Endometrial microvascular endothelial cells (primary cell): ENCODE measurements around the gene PIH1D2. TPM values are rescaled to one million over a fixed set of nuclear protein-coding genes. Genes with fewer than 3 reads are reported as not detected.
"Not testable (repeated sequence)": the region's sequence is repeated elsewhere in the genome, so short reads cannot be mapped to it uniquely, and the experiment has no call there.

ENCODE experiments used
- in situ Hi-C: cut with HindIII; loops from 2 replicates; pipeline ENCODE4 v1.10.0; 2017; ENCODE audit warnings: low sequenced_read_pairs, low pct_unique_long_range_greater_than_20kb; ENCODE audit errors: inconsistent ontology term
- total RNA-seq: library from RNA; depleted of rRNA; stranded (reverse); fragments of >200 nt; gene quantifications from one replicate; pipeline ENCODE4 v1.2.3, GENCODE V29; 2015; ENCODE audit errors: inconsistent ontology term

Gene PIH1D2
- total RNA-seq, 1 donor from 2014 or later = 0.37 TPM

GRCh38 chr11:112062923-112063322, 10.9 kb downstream of the PIH1D2 start:
- in situ Hi-C loops = no loop called here

GRCh38 chr11:112058103-112058502, 15.7 kb downstream of the PIH1D2 start:
- in situ Hi-C loops = no loop called here

- in situ Hi-C loops = no loop called here
Observed at GRCh38 chr11:112057170-112057569, 16.6 kb downstream of the PIH1D2 start.

- in situ Hi-C loops = no loop called here
Observed at GRCh38 chr11:112051768-112052167, 22.0 kb downstream of the PIH1D2 start.

- in situ Hi-C loops = no loop called here
Observed at GRCh38 chr11:112050721-112051120, 23.1 kb downstream of the PIH1D2 start.

- in situ Hi-C loops = no loop called here
Observed at GRCh38 chr11:112049777-112050176, 24.0 kb downstream of the PIH1D2 start.

GRCh38 chr11:112048256-112048655, 25.6 kb downstream of the PIH1D2 start:
- in situ Hi-C loops = not testable (repeated sequence)

GRCh38 chr11:112046647-112047046, 27.2 kb downstream of the PIH1D2 start:
- in situ Hi-C loops = not testable (repeated sequence)

GRCh38 chr11:112044961-112045360, 28.9 kb downstream of the PIH1D2 start:
- in situ Hi-C loops = no loop called here

GRCh38 chr11:112042961-112043304, 30.9 kb downstream of the PIH1D2 start:
- in situ Hi-C loops = no loop called here

GRCh38 chr11:112042161-112042960, 31.5 kb downstream of the PIH1D2 start:
- in situ Hi-C loops = no loop called here

GRCh38 chr11:112037527-112037926, 36.3 kb downstream of the PIH1D2 start:
- in situ Hi-C loops = no loop called here

- in situ Hi-C loops = no loop called here
Observed at GRCh38 chr11:112033902-112034301, 39.9 kb downstream of the PIH1D2 start.

- in situ Hi-C loops = no loop called here
Observed at GRCh38 chr11:112029460-112029859, 44.4 kb downstream of the PIH1D2 start.

- in situ Hi-C loops = not testable (repeated sequence)
Observed at GRCh38 chr11:112026784-112027410, 46.9 kb downstream of the PIH1D2 start.

GRCh38 chr11:112025707-112026106, 48.1 kb downstream of the PIH1D2 start:
- in situ Hi-C loops = no loop called here

- in situ Hi-C loops = no loop called here
Observed at GRCh38 chr11:112024773-112025678, 48.8 kb downstream of the PIH1D2 start, which contains the start of gene DLAT. Gene DLAT, plus strand, starts transcription at chr11:112025408. Its CDS starts 65 bp downstream, at chr11:112025473.

- in situ Hi-C loops = no loop called here
Observed at GRCh38 chr11:112024178-112024772, 49.5 kb downstream of the PIH1D2 start.

- in situ Hi-C loops = no loop called here
Observed at GRCh38 chr11:112023104-112023503, 50.7 kb downstream of the PIH1D2 start.
